Dedifferentiated amniotic fluid mesenchymal stem cell (primary cell): Measurements from ENCODE around the gene CEP170.
"Not testable (repeated sequence)": the region's sequence is repeated elsewhere in the genome, so short reads cannot be mapped to it uniquely, and the experiment has no call there.

Experiments used
- DNase-seq: peaks from one replicate; pipeline ENCODE4 v3.0.0-alpha.2; 2016; ENCODE audit errors: extremely low spot score

The CEP170 gene

DNA sequence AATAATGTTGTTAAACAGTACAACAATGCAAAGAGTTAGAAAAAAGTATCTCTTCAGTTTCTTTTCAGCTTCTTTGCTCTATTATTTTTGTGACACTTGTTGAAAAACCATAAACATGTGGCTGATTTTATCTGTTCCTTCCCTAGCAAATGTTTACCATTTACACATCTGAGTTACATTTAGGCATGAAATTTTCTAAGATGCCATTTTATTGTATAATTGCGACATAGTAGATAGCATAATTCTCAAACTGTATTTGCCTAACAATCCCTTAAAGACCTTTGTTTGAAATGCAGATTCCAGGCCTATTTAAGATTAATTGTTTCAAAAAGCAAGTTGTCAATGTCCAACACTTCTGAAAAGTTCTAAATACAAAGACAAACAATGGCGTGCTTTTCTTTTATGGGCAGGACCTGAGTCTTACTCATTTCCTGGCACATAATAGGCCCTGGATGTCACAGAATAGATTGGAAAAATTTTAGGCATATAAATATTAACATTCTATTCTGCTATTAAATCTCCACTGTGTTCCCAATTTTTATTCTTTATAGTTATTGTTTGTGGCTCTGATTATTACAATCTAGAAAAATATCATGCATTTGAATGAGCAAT, 81.2 kb downstream of the CEP170 start:
- not testable (repeated sequence) for DNase-seq

- not testable (repeated sequence) for DNase-seq
Measured at GRCh38 chr1:243164911-243165310, 90.2 kb downstream of the CEP170 start.

- DNase-seq, result not testable (repeated sequence)
Measured at GRCh38 chr1:243150906-243151305, 104.2 kb downstream of the CEP170 start.

DNA sequence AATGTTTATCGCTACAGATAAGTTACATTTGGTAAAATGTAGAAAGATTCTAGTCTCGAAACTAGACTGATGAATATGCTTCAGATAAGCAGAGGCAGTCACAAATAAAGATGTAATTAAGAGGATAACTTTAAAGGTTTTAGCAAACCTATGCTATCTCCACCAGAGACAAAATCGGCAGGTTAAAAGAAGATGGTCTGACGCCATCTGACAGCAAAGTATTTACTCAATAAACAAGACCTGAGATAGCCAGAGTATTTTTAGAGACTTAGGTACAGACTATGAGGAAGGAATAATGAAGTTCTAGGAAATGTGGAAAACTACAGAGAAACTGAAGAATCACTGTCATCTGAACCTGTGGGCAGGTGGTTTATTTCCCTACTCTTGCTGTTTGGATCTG, 106.0 kb downstream of the CEP170 start:
- not testable (repeated sequence) for DNase-seq

- not testable (repeated sequence) for DNase-seq
Measured at GRCh38 chr1:243147351-243147750, 107.7 kb downstream of the CEP170 start.

DNA sequence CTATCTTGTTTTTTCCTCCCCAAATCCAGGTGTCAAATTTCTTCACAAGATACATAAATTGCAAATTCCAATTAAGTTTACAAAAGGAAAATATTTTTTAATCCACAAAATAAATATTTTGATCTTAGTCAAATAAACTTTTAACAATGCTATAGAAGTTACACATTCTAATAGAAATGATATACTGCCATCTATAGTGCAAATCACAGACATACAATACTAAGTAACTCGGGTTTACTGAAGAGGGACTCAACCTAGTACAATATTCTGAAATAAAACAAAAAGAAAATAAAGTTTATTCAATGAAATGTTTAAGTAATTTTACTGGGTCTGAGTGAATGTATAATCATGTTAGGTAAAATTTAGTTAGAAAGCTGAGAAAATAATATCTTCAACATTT, 114.6 kb downstream of the CEP170 start:
- DNase-seq, result not testable (repeated sequence)

- not testable (repeated sequence) for DNase-seq
Measured at GRCh38 chr1:243122876-243123409, 132.1 kb downstream of the CEP170 start.

GRCh38 chr1:243121939-243122338, 133.1 kb downstream of the CEP170 start:
- DNase-seq, result not testable (repeated sequence)

DNA sequence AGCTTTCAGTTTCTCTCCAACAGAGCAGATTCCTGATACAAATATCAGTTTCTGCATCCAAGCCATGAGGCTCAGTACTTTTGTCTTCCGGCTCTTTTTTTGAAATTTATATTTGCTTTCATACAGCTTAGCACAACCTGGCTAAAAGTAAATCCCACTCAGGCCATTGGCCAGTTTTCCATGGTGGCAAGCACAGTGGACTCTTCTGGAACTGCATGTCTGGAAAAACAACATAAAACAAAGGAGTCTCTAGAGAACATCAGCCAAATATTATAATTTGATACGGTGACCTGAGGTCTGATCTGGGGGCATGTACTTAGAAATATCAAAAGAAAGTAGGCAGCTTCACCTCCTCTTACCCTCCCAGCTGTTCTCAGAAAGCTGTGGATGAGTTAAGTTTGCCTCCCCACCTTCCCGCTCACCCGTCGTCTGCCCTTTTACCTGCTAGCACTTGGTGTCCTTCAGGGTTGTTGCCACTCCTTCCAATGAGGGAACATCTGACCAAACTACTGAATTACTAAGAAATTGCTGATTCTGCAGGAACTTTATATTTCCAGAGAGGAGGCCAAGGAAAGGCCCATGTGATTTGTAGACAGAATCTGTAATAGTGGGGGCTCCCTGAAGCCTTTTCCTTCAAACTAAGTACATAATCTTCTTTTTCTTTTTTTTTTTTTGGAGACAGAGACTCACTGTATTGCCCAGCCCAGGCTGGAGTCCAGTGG, 136.3 kb downstream of the CEP170 start:
- not testable (repeated sequence) for DNase-seq

DNA sequence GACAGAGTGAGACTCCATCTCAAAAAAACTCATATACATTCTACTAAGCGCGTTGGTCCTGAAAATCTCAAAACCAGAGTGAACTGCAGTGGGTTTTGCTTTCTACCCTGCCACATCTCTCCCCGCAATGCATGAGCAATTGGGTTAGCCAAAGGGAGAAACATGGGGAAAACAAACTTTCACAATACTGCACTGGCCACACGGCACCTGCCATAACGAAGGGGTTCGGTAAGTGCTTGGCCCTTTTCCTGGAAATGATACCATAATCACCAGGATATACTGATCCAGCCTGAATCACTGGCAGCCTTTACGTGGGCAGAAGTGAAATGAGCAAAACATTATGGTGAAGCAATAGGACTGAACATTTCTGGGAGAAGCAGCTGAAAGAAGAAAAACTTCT, 138.9 kb downstream of the CEP170 start:
- not testable (repeated sequence) for DNase-seq

DNA sequence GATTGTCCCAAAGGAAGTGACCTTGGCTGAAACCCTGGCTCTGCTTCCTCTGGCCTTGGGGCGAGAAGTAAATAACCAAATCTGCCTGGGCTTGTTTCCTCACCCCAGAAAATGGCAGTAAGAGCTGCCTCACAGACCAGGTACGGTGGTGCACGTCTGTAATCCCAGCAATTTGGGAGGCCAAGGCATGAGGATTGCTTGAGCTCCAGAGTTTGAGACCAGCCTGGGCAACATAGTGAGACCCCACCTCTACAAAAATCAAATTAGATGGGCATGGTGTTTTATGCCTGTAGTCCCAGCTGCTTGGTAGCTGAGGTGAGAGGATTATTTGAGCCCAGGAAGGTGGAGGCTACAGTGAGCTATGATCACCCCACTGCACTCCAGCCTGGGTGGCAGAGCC, 140.3 kb downstream of the CEP170 start:
- DNase-seq, result not testable (repeated sequence)

GRCh38 chr1:243114059-243114713, 140.9 kb downstream of the CEP170 start:
- peak; percentile 56 for DNase-seq

- not testable (repeated sequence) for DNase-seq
Measured at GRCh38 chr1:243107171-243107570, 147.9 kb downstream of the CEP170 start.

DNA sequence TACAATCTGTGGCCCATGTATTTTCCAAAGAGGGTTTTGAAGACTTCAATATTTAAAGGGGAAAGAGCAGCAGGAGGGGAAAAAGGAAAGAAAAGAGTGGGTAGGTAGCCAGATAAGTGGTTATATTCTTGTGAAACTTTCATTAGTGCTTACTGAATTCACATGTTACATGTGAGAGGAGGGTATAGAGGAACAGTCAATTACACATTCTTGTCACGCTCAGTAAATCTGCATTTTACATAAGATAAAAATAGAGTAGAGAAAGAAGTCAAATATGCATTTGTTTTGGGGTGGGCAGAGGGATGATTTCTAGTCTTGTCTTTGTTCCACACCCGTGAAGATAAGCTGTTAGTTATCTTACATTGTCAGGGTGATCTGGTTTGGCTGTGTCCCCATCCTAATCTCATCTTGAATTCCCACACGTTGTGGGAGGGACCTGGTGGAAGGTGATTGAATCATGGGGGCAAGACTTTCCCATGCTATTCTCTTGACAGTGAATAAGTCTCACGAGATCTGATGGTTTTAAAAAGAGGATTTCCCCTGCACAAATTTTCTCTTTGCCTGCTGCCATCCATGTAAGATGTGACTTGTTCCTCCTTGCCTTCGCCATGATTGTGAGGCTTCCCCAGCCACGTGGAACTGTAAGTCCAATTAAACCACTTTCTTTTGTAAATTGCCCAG, 149.3 kb downstream of the CEP170 start:
- not testable (repeated sequence) for DNase-seq

DNA sequence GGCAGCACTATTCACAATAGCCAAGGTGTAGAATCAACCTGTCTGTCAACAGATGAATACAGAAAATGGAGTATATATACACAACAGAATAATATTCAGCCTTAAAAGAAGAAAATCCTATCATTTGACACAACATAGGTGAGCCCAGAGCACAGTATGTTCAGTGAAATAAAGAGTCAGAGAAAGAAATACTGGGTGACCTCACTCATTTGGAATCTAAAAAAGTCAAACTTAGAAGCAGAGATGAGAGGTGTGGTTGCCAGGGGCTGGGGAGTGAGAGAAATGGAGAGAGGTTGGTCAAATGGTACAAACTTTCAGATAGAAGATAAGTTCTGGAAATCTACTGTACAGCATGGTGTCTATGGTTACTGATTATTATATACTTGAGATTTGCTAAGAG, 150.0 kb downstream of the CEP170 start:
- DNase-seq, result not testable (repeated sequence)

DNA sequence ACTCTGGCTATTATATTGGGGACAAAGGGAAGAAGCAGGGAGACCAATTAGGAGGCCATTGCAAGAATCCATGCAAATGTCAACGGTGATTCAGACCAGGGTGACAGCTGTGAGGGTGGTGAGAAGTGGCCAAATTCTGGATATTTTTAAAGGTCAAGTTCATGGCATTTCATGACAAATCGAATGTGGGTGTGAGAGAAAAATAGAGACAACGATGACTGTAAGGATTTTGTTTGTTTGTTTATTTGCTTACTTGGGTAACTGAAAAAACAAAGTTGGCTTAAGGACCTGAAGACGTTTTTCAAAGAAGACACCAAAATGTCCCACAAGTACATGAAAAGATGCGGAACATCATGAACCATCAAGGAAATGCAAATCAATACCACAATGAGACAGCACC, 150.6 kb downstream of the CEP170 start:
- DNase-seq, result not testable (repeated sequence)

DNA sequence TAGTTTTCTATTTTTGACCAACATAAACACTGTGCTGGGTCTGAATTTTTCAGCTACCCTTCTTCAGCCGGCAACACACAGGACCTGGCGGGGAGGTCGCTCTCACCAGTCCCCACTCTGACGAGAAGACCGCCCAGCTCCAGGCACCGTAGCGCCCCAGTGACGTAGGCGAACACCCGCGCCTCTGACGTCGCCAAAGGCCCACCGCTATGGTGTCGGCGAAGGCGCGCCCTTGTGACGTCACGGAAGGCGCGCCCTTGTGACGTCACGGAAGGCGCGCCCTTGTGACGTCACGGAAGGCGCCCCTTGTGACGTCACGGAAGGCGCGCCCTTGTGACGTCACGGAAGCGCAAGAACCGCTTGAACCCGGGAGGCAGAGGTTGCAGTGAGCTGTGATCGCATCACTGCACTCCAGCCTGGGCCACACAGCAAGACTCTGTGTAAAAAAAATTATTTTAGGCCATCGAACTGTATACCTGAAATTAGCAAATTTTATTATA, 153.5 kb downstream of the CEP170 start:
- DNase-seq, result not testable (repeated sequence)

GRCh38 chr1:243087368-243087767, 167.7 kb downstream of the CEP170 start:
- DNase-seq, result not testable (repeated sequence)
